GM19238 (cell line): ENCODE data around the gene CPB2.

ENCODE experiments used
- DNase-seq: peaks from one replicate; pipeline ENCODE4 v3.0.0; 2011; ENCODE audit warnings: low spot score; ENCODE audit not compliant: insufficient read length

Gene CPB2

DNA sequence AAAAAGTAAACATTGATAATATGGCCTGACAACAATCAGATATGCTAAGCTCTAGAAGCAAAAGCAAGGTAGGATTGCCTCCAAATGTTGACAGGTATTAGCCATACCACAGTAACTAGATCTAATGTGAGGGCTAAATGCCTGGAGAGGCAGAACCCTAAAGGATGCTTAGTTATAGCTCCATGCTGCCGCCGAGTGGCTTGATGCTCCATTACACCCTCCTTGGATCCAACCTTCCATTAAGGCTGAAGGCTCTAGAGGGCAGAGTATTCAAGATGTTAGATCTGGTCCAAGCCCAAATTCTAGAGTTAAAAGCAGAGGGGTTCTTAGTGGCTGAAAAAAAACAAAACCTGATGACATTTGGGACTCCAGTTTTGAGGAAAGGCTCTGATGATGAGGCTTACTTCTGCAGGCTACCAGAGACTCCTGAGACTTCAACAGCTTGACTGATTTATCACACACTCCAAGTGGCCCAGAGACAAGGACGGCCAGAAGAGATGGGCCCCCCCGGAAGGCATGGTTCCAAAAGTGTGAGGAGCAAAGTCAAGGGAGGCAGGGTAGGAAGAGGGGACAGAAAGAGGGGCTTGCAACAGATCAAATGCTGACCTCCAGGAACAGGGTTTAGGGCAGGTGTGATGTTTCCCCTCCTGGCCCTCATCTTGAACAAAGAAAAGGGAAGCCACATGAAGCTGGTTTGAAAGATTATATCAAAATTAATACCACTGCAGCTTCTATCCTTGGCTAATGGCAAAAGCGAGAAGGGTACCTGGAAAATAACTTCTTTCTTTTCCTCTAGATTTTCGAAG, 21.9 kb upstream of the CPB2 start:
- DNase-seq = no peak

DNA sequence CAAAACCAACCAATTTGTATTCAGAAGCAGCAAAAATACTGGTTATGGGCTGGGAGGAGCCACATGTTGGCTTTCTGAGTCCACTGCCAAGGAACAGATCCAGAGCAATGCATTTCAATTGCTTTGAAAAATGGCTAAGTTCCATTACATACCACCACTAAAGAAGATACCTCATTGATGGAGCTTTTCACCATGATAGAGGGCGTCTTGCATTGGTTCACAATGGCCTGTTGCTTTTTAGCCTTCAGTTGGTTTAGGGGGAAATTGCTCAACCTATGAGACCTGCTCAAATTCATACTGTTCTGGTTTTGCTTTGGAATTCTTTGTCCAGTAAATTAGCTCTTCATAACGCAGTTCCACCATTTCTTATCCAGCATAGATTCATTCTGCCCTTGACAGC, 21.2 kb upstream of the CPB2 start:
- DNase-seq = no peak

DNA sequence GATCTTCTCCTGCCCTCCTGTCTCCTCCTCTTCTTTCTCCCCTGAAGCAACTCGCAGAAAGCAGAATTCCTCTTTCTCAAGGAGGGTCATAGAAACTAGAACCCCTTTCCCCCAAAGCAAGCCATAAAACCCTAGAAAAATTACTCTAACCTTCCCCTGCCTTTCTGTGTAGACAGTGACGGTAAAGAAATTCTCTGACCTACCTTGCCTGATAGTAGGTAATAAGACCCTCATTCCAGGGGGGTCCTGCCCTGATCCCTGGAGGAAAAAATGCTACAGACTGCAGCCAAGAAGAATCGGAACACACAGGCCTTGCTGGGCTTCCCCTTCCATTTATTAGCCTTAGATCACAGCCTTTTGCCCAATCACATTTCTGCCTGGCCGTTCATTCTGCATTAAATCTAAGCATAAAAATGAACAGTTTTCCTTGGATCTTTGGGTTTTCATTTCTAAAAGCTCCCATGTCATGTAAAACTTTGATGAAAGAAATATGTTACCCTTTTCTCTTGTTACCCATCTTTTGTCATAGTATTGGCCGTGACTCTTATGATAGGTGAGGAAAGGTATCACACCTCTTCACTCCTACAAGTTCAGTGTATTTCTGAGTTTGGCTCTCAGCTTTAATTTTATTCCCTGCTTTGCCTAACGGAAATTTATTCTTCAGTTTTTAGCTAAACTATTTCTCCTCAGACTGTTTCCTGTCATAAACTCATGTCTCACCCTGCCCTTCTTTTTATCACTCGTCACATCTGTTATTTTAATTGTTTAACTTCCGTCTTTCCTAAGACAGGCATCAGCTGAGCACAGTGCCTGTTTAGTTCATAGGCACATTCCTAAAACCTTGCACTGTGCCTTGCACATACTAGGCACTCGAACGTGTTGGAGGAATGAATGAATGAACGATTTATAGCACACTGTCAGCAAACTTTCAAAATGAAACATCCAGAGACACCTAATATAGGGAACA, 20.4 kb upstream of the CPB2 start:
- no peak for DNase-seq

DNA sequence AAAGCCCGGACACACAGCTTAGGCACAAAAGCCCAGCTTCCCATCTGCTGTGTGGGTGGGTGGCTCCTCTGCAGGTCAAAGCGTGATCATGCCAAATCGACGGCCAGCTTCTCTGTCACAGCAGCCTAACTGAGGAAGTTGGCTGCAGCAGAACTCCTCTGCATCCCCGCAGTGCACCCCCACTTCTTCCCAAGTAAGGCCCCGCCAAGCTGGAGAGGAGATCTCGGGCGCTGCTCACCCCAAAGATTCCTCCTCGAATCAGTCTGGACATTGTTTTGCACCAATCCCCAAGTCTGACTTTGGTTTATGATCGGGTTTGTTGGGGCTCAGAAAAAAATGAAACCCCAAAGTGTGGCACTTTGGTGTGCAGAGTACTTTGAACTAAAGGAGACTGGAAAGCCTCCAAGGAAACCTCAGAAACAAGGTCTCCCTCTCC, 19.7 kb upstream of the CPB2 start:
- DNase-seq = no peak

DNA sequence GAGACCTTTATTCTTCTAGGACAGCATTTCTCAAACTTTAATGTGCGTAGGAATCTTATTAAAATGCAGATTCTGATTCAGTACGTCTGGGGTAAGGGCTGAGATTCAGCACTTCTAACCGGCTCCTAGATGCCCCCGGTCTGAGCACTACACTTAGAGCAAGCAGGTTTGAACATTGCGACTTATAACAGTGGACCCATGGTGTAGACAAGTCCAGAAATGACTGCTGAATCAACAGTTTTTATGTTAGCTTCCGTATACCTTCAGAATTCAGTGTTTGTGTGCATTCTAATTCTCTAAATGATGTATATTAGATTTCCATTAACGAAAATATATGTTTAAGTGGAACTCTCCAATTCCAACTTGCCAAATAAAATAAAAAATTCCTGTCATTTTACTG, 17.5 kb upstream of the CPB2 start:
- DNase-seq = no peak

DNA sequence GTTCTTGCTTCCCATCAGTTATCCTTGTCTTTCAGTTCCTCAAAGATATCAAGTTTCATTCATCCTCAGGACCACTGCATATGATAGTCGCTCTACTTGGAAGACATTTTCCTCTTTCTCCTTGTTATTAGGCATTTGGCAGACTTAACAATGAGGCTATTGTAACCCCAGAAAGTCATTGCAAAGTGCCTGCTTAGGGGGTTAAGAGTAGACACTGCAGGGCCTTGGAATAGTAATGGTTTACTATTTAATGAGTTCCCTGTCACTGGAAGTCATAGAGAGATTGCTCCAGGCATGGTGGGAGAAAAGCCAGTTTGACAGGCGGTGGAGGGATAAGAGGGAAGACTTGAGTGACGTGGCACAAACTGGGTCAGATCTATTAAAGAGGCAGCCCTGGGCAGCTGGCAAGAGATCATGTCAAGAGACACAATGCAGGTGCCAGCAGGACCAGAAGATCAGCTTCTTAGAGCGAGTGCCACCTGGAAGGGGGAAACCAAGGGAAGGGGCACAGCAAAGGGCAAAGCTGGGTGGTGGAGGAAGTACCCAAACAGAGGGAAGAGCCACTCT, 16.8 kb upstream of the CPB2 start:
- DNase-seq = no peak

DNA sequence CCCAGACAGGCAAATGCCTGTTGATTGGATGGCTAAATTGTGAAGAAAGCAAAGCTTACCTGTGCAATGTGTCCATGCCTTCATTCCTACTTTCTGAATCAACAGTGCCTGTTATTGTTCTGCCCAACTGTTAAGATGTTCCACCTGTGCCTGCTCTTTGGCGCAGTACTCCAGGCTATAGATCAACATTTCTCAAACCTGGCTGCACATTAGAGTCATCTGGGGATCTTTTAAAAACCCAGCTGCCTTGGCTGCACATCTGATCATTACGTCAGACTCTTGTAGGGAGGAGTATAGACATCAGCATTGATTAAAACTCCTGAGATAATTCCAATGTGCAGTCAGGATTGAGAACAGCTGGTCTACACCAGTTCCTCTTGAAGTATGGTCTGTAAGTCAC, 16.2 kb upstream of the CPB2 start:
- DNase-seq = no peak

DNA sequence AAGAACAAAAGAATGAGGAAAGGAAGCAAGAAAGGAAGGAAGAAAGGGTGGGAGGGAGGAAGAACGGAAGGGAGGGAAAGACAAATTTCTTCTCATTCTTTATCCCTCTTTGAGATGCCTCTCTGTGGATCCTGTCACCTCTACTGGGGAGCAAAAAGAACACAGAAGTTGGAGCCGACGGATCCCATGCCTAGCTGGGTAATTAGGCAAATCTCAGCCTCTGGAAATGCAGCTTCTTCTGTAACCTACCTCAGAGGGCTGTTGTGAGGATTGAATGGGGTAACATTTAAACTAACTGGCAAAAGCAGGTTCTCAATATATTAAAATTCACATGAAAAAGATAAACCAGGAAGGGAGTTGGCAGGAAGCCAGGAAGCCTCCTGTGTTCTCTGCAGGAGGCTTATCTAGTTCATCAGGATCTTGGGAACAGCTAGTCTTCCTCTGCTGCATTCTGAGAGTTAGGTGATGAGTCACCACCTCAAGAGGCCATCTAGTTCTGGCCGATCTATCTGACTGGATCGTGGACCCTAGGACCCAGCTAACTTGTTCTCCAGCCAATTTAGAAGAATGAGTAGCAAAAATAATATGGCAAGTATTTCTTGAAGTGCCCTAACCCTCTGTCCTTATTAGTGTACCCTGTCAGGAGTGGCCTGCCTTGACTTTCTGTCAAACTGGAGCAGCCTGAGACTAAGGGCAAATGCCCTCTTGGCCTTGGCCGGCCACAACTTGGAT, 15.2 kb upstream of the CPB2 start:
- DNase-seq = no peak

DNA sequence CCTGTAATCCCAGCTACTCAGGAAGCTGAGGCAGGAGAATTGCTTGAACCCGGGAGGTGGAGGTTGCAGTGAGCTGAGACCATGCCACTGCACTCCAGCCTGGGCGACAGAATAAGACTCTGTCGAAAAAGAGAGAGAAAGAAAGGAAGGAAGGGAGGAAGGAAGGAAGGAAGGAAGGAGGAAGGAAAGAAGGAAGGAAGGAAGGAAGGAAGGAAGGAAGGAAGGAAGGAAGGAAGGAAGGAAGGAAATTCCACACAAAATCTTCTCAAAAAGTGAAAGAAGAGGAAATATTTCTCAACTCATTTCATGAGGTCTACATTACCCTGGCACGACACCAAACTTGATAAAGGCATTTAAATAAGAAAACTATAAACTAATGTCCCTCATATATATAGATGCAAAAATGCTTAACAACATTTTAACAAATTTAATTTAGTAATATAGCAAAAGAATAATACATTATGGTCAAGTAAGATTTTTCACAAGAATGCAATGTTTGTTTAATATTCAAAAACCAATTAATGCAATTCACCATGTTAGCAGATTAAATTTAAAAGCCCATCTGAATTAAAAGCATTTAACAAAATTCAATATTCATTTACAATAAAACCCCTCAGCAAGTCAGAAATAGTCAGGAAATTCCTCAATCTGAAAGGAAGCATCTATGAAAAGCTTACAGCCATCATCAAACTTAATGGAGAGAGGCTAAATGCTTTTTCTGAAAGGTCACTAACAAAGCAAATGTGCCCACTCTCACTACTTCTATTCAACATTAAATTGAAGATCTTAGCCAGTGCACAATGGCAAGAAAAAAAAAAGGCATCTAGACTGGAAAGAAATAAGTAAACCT, 12.0 kb upstream of the CPB2 start:
- DNase-seq = no peak

DNA sequence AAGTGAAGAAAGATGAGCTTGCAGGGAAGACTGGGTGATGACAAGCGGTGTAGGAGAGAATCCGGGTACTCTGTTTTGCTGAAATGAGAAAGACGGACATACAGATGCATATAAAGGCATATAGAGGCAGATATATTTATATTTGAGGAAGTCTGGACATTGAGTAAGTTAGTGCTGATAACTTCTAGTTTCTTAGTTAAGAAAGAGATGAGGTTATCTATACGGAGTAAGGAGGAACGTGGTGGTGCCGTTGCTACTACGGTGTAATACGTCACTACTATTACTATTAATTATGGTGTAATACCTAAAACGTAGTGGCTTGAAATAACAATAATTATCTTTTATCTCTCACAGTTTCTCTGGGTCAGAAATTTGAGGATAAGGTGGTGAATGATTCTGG, 9.8 kb upstream of the CPB2 start:
- DNase-seq = no peak

DNA sequence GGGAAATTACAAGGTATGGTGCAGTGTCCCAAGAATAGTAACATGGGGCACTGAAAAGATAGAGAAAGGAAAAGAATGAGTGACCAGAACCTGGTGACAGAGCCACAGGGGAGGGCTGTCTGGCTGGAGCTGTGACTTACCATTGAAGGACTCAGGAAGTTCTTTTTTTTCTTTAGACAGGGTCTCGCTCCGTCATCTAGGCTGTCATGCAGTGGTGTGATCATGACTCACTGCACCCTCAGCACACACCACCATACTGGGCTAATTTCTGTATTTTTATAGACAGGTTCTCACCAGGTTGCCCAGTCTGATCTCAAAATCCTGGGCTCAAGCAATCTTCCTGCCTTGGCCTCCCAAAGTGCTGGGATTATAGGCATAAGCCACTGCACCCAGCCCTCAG, 8.8 kb upstream of the CPB2 start:
- no peak for DNase-seq

DNA sequence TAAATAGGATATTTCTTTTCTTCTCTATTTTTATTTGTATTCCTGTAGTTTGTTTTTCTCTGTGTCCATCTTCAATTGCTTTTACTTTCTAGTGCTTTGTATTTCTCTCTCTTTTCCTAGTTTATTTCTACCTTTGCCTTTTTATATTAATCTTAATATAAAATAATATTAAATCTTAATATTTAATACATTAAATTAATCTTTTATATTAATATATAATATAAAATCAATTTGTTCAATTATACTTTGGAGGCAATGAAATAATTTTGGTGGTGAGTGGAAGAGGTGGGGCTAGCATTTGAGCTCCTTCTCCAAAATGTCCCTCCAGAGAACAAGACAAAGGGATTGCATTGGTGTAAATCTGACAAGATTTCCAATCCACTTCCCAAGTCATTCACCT, 6.3 kb upstream of the CPB2 start:
- no peak for DNase-seq

DNA sequence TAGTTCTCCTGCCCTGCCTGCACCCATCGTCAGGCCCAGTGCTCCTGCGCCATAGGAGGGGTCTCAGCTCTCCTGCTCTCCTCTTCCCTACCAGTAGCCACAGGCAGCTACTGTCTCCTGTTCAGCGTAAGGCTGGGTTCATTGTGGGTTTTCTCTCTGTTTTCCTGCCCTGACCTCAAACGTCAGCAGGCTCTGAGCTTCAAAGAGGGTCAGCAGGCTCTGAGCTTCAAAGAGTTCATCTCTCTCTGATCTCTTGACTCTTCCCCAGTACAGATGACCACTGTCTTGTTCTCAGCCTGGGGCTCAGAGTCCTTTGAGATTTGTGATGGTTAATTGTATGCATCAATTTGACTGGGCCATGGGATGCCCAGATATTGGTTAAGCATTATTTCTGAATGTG, 4.6 kb upstream of the CPB2 start:
- no peak for DNase-seq

DNA sequence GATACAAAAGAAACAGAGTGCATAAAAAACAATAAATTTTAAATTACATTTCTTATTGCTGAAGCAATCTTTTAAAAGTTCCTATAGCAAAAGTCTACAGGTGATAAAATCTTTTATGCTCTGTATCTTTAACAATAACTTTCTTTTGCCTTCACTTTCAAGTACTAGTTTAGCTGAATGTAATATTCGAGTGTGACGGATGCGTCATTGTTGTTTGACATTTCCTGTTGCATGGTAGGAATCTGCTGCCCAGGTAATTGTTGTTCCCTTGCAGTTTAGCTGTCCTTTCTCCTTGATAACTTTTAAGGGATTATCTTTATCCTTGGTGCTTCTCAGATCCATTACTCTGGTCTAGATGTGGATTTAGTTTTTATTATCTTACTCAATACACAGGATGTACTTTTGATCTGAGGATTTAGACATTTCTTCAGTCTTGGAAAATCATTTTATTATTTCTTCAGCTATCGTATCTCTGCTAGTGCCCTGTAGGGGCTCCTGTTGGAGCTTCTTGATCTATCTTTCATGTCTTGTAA, 2.1 kb upstream of the CPB2 start:
- no peak for DNase-seq

DNA sequence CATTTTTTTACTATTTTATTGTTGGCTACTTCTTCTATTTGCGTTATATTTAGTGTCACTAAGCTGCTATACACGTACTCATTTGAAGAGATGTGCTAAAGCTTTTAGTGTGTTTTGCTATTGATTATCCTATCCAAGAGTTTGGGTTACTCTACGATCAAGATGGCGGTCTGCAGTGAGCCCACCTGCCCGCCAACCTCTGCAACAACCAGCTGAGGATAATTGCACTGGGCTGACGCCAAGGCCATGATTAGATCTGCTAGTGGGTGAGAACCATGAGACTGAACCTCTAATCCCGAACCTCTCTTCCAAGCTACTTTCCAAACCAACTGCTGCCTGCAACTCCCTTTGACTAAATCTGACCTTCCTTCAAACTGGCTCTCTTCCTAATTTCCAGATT, 1.8 kb downstream of the CPB2 start:
- DNase-seq = no peak

DNA sequence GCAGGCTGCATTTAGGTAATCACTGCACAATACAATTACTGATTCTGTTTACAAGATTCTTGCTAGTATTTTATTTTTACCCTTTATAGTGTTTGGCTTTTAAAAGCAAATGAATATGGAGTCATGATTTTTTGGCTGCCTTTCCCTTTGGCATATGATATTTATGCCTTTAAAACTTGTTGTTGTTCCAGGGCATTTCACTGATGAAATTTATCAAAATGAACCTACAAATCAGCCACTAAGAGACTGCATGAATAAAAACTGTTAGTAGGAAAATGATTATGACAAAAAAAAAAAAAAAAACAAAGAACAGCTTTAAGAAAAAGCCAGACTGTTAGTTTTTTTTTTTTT, 2.6 kb downstream of the CPB2 start:
- no peak for DNase-seq

DNA sequence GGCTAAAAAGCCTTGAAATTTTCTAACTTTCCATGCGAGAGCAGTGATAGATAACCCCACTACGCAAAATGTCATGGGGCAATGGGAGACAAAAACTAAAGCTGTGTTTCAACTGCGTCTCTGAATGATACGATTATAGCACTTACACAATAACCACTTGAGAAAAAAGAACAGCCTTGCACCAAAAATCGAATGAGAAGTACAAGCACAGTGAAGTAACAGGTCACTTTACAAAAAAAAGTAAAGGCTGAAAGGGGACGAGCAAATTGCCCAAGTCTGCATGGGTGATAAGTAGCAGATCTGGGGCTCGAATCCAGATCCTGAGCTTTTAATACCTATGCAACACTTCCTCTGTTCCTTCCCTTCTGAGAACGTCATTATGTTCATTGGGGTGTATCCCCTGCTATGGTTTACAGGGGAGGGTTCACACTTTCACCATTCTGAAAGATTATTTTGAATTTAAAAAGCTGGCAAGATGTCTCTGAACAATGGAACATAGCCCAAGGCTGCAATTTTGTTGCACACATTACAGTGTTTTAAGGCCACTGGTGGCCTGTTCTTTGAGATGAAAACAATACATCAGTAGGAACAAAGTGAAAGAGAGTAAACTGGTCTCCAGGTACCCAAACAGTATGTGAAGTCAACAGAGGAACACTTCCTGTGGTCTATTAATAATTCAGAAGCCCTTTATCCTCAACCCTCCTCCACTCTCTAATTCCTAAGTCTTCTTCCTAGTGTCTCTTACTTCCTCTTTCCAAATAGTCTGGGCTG, 3.2 kb downstream of the CPB2 start:
- no peak for DNase-seq

DNA sequence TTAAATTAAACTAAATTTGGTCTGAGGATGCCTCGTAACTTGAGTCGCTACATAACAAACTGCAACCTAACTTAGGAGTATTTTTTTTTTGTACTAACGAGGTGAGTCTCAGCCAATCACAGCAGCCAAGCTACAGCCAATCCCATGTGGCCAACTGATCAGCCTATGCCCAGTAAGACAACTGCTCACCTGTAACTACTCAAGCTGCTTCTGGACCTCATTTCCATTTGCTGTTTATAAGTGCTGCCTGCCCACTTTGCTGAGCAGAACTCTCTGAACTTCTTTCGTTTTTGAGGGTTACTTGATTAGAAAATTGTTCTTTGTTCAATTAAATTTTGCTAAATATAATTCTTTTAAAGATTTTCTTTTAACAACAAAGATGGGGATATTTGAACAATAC, 3.8 kb downstream of the CPB2 start:
- DNase-seq = no peak

DNA sequence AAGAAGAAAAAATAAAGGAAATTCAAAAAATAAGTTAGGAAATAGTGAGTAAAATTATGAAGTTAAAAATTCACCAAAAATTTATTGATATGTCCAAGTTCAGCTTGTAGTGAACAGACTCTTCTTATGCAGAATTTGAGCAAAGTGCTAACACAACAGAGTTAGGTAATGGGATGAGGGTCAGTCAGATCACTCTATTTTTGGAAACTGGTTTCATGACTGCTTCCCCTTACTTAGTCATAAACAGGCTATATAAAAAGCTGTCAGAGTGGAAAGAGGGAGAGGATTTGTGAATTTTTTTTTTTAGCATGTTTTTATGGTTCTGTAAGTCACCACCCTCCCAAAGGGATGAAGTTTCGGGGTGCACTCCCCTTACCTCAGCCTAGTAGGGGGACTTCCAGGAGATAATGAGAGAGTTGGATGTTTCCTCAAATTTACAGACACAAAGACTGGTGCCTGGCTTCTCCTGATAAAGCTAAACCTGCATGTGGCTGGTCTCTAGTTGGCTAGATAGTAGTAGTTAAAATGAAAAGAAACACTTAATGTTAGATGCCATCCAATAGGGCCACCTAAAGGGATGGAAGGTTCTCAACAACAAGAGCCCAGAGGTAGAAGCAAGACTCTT, 4.5 kb downstream of the CPB2 start:
- no peak for DNase-seq
